ENCODE measurements around the gene THRB.

DNA sequence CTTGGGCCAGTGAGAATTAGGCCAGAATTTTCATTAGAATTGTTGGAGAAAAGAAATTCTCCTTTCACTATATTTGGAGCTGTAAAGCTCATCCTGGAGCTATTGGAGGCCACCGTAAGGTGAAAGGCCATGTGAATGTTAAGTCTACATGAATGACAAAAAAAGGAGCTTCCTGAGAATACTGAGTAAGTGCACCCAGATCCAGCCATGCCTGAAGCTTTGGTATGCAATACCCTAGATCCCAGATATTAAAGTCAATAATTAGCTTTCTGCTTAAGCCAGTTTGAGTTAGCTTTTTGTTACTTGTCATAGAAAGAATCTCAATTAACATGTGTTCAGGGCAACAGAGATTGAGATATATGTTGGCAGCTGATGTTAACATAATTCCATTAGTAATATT is 377.1 kb downstream of the THRB start:
- TF ChIP-seq CTCF (IDR thresholded peaks at IDR 0.05) (no peak), POLR2A (IDR thresholded peaks at IDR 0.05) (no peak), EP300 (IDR thresholded peaks at IDR 0.05; ENCODE audit: low read depth) (no peak)
